GM21825 (cell line): Measurements from ENCODE around the gene FXR2.
A peak's percentile ranks its signal among the peaks of the same experiment; 100 is the strongest.

Source experiments
- ATAC-seq: cut with Tn5 transposase; IDR thresholded peaks from one replicate; pipeline ENCODE4 v1.9.1; 2021; ENCODE audit warnings: mild to moderate bottlenecking, moderate library complexity; ENCODE audit not compliant: unreplicated experiment

FXR2 gene

GRCh38 chr17:7573324-7574080, 41.2 kb downstream of the FXR2 start:
- no peak for ATAC-seq

GRCh38 chr17:7572588-7573323, 41.9 kb downstream of the FXR2 start:
- ATAC-seq: peak; percentile 4

- ATAC-seq: peak; percentile 83
Observed at GRCh38 chr17:7572338-7572587, 42.4 kb downstream of the FXR2 start.

GRCh38 chr17:7570351-7570750, 44.3 kb downstream of the FXR2 start:
- ATAC-seq: no peak

- ATAC-seq: no peak
Observed at GRCh38 chr17:7569571-7569970, 45.1 kb downstream of the FXR2 start.

- no peak for ATAC-seq
Observed at GRCh38 chr17:7563115-7563869, 51.4 kb downstream of the FXR2 start.

GRCh38 chr17:7562208-7562605, 52.5 kb downstream of the FXR2 start:
- ATAC-seq: no peak

- peak; percentile 41 for ATAC-seq
Observed at GRCh38 chr17:7561589-7562207, 53.0 kb downstream of the FXR2 start, which contains the start of gene SENP3. TSS of gene SENP3 (plus strand) at chr17:7561919. CDS start at chr17:7563077, 1,158 bp downstream.

DNA sequence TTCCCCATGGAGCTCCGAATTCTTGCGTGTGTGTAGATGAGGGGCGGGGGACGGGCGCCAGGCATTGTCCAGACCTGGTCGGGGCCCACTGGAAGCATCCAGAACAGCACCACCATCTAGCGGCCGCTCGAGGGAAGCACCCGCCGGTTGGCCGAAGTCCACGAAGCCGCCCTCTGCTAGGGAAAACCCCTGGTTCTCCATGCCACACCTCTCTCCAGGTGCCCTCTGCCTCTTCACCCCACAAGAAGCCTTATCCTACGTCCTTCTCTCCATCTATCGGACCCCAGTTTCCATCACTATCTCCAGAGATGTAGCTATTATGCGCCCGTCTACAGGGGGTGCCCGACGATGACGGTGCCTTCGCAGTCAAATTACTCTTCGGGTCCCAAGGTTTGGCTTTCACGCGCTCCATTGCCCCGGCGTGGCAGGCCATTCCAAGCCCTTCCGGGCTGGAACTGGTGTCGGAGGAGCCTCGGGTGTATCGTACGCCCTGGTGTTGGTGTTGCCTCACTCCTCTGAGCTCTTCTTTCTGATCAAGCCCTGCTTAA, 53.6 kb downstream of the FXR2 start:
- ATAC-seq: peak; percentile 45

GRCh38 chr17:7560172-7561027, 54.3 kb downstream of the FXR2 start:
- ATAC-seq: no peak

GRCh38 chr17:7559320-7560171, 55.2 kb downstream of the FXR2 start:
- ATAC-seq: no peak

GRCh38 chr17:7558544-7559319, 56.0 kb downstream of the FXR2 start, which contains the start of gene TNFSF13:
TSS of gene TNFSF13 (plus strand) at chr17:7558750. CDS start at chr17:7559040, 290 bp downstream.
- ATAC-seq: no peak

GRCh38 chr17:7557775-7558543, 56.7 kb downstream of the FXR2 start:
- no peak for ATAC-seq

DNA sequence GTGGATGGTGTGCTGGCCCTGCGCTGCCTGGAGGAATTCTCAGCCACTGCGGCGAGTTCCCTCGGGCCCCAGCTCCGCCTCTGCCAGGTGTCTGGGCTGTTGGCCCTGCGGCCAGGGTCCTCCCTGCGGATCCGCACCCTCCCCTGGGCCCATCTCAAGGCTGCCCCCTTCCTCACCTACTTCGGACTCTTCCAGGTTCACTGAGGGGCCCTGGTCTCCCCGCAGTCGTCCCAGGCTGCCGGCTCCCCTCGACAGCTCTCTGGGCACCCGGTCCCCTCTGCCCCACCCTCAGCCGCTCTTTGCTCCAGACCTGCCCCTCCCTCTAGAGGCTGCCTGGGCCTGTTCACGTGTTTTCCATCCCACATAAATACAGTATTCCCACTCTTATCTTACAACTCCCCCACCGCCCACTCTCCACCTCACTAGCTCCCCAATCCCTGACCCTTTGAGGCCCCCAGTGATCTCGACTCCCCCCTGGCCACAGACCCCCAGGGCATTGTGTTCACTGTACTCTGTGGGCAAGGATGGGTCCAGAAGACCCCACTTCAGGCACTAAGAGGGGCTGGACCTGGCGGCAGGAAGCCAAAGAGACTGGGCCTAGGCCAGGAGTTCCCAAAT, 57.4 kb downstream of the FXR2 start:
- ATAC-seq: no peak

DNA sequence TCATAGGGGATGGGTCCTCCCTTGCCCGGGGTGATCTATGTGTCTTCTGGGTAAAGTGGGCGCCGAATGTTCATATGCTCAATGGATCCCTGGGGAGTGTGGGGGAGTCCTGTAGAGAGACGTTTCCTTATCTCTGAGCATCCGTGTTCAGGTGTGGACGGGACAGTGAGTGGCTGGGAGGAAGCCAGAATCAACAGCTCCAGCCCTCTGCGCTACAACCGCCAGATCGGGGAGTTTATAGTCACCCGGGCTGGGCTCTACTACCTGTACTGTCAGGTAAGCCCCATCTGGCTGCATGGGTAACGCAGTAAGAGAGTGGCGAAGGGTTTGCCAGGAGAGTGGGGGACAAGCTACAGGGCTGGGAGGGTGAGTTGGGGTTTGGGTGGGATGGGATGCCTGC, 58.1 kb downstream of the FXR2 start:
- no peak for ATAC-seq

- ATAC-seq: no peak
Observed at GRCh38 chr17:7555320-7555948, 59.3 kb downstream of the FXR2 start.

- ATAC-seq: no peak
Observed at GRCh38 chr17:7553356-7553755, 61.3 kb downstream of the FXR2 start.
